GF-D8 (cell line): ENCODE measurements around the gene DACT2.
"Not testable (repeated sequence)": the region's sequence is repeated elsewhere in the genome, so short reads cannot be mapped to it uniquely, and the experiment has no call there.

ENCODE experiments used
- DNase-seq: peaks from one replicate; lab custom pipeline; 2025; lab: John Stamatoyannopoulos, UW

DACT2 gene

GRCh38 chr6:168303982-168304751 lies 15.4 kb downstream of the DACT2 start:
- no peak for DNase-seq

DNA sequence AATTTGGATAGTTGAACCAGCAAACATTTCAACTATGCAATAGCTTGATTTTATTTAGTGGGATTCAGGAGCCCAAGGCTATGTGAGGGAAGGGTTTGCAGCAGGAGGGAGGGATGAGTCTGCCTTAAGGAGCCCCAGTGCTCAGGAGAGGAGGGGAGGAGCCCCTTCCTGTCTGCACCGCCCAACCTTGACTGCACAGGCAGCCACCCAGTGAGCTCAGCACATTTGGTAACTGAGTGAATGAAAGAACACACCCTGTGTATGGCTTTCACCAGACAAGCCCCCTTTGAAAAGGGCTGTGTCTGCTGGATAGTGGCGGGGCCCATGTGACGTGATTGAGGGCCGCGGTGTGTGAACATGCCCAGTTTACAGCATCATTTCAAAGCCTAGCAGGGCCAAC lies 17.0 kb downstream of the DACT2 start:
- no peak for DNase-seq

DNA sequence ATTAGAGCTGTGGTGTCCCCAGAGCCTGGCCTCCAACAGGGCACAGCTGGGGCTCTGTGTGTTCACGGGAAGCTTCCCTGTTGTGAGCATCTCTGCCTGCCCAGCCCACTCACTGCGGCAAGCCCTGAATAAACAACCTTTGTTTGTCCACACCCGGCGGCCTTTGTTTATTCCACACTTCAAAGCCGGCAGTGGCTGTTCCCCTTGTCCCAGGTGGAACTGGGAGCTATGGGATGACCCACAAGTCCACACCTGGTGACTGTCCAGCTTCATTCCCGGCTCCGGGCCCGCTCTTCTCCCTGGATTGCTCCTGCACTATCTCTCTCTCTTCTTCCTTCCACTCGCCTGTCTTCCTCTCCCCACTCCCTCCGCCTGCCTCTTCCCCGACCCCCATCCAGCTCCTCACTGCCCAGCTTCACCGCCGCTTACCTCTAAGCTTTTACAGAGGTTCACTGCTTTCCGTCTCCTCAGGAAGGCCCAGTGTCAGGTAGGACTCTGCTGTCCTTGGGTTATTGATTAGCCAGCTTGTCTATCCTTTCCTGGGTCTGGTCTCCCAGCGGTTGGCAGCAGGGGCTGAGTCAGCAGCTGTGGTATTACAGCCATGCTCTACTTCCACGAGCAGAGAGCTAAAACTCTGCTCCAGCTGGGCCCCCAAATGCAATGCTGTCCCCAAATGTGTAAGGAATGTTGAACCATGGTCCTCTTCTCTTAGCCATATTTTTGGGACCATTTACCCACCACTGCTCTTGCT lies 17.8 kb downstream of the DACT2 start:
- no peak for DNase-seq

DNA sequence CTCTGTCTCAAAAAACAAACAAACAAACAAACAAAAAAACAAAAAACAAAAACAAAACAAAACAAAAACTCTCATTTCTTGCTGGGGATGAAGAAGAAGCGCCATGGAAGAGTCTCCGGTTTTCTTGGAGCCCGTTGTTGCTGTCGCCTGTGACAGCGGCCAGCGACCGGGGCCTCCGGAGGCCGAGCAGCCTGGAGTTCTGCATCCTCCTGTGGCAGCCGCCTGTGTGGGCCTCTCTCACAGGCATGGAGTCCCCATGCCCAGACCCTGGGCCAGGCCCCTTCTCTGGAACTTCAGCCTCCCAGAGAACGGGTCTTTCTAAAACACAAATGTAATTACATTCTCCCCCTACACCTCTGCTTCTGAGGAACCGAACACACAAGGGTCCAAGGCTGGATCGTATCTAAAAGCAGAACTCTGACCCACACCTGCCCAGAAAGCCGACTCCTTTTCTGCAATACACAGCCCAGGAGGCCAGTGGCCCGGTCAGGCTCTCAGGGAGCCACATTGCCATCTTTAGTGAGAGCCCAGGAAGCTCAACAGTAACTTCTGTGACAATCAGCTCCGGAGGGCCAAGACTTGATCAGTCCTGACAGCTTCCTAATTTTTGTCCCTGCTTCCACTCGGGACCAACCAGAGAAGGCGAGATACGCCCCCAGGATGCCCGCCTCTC lies 18.5 kb downstream of the DACT2 start:
- DNase-seq = no peak

- DNase-seq = no peak
These were observed 19.8 kb downstream of the DACT2 start for GRCh38 chr6:168299541-168300511.

- no peak for DNase-seq
These were observed 21.9 kb downstream of the DACT2 start for GRCh38 chr6:168297643-168298042.

- DNase-seq = no peak
These were observed 24.7 kb downstream of the DACT2 start for GRCh38 chr6:168294901-168295300.

- DNase-seq = no peak
These were observed 25.7 kb downstream of the DACT2 start for GRCh38 chr6:168293636-168294530.

- DNase-seq = no peak
These were observed 26.8 kb downstream of the DACT2 start for GRCh38 chr6:168292826-168293225.

DNA sequence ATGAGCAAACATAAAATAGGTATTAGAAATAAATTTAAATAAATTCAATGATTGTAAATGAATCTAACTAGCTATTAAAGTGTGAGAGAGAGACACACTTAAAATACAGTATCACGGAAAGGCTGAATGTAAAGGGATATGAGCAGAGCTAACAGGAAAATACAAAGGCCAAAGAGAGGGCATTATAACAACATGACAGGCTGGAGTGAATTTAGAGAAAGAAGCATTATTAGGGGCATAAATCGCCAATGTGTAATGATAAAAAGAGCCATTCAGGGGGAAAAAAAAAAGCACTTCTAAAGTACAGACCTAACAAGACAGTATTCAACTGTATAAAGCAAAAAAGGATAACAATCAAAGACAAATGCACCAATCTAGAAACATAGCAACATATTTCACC lies 28.1 kb downstream of the DACT2 start:
- no peak for DNase-seq

- DNase-seq = no peak
These were observed 29.5 kb downstream of the DACT2 start for GRCh38 chr6:168290095-168290494.

- no peak for DNase-seq
These were observed 30.0 kb downstream of the DACT2 start for GRCh38 chr6:168289571-168289962.

DNA sequence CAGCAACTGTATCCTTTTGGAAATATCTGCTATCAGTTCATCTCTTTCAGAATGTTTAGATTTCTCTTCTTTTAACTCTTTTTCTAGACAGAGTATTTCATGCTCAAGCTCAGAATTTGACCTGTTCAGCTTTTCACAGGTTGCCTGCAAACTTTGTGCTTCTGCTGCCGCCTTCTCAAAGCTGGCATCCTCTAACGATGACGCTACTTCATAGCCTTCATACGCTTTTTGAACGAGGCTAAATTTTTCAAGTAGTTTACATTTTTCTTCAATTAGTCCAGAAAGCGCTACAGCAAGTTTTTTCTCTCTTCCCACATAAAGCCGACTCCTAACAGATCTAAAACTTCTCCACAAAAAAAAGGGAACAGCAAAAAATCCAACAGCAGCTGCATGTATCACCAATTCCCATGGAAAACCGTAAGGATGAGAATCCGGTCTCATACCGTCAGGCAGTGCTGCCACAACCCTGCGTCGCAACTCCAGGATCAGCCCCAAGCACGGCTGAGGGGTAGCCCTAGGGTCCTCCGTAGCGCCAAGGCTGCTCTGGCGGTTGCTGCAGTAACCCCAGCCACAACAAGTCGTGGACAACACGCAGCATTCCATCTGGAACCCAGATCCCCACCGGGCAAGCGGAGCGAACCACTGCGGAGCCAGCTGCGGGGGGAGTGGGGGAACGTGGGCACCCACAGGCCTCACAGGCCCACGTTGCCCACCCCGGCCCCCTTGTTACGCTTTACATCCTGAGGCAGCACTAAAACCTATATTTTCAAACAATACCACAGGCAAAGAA lies 30.6 kb downstream of the DACT2 start:
- no peak for DNase-seq

GRCh38 chr6:168287460-168287859 lies 32.1 kb downstream of the DACT2 start:
- not testable (repeated sequence) for DNase-seq

GRCh38 chr6:168286771-168287446 lies 32.7 kb downstream of the DACT2 start:
- DNase-seq = not testable (repeated sequence)

DNA sequence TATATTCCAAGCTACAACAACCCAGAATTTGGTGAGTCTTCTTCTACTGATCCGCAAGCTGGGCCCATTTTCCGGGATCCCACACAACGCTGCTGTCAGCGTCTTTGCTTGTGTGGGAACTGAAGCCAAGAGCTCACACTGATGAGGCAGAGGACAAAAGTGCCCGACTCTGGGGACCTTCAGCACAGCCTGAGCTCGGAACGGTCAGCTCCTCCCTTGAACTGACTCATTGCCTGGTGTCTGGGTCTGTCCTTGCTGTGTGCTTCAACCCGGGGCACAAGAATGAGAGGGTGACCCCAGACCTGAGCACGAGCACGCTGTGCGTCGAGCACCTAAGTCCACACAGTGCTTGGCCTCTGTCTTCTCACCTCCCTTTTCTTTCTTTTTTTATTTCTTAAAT lies 33.5 kb downstream of the DACT2 start:
- DNase-seq = no peak

DNA sequence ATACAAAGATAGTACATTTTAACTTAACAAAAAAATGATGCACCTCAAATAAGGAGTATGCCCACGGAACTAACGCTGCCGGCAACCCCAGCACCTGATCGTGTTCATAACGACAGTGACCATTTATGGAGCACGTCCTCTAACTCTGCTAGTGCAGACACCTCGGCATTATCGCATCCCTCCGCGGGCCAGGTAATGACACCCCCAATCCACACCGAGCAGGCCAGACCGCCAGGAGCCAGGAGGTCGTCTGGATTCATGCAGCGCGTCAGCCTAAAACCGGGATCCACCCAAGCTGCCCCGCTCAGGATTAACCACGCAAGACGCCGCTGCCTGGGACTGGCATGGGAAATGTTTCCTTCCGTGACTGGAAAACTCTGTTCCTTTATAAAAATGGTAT lies 34.1 kb downstream of the DACT2 start:
- DNase-seq = no peak

DNA sequence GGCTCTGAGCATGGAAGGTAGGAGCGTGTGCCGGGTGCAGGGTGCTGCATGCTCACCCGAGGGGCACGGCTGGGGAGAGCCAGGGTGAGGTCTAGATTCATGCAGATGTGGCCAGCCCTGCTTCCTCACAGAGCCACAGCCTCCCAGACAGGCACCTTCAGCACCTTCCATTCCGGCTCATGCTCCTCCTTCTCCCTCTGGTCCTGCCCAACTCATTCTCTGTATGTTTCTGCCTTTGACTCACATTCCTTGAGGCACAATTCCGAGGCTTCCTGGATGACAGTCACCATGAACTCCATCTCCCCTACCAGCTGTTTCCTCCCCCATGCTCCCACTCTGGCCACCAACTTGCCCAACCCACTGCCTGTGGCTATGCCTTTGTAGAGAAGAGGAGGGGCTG lies 35.4 kb downstream of the DACT2 start:
- no peak for DNase-seq

GRCh38 chr6:168283686-168284025 lies 35.9 kb downstream of the DACT2 start:
- DNase-seq = no peak
